GM10847 (cell line): ENCODE results near the gene ATP13A4.

Experiments used
- POLR2A ChIP-seq: IDR thresholded peaks from 2 replicates; pipeline ENCODE4 v1.6.1; 2011; ENCODE audit not compliant: insufficient read length; ENCODE audit errors: extremely low read depth

Gene ATP13A4

GRCh38 chr3:193530231-193531165, 24.2 kb downstream of the ATP13A4 start:
- no peak for TF ChIP-seq POLR2A

- TF ChIP-seq POLR2A = no peak
These were observed 32.2 kb downstream of the ATP13A4 start for GRCh38 chr3:193522473-193522872.

GRCh38 chr3:193520738-193521137, 34.0 kb downstream of the ATP13A4 start:
- TF ChIP-seq POLR2A = no peak

- TF ChIP-seq POLR2A = no peak
These were observed 38.7 kb downstream of the ATP13A4 start for GRCh38 chr3:193515966-193516365.

- TF ChIP-seq POLR2A = no peak
These were observed 44.5 kb downstream of the ATP13A4 start for GRCh38 chr3:193510154-193510553.

- no peak for TF ChIP-seq POLR2A
These were observed 45.4 kb downstream of the ATP13A4 start for GRCh38 chr3:193509103-193509965.

GRCh38 chr3:193508108-193508507, 46.6 kb downstream of the ATP13A4 start:
- no peak for TF ChIP-seq POLR2A

- TF ChIP-seq POLR2A = no peak
These were observed 47.1 kb downstream of the ATP13A4 start for GRCh38 chr3:193507566-193507965.

GRCh38 chr3:193506921-193507320, 47.8 kb downstream of the ATP13A4 start:
- no peak for TF ChIP-seq POLR2A

- TF ChIP-seq POLR2A = no peak
These were observed 51.8 kb downstream of the ATP13A4 start for GRCh38 chr3:193502871-193503270.

GRCh38 chr3:193499801-193500485, 54.8 kb downstream of the ATP13A4 start:
- TF ChIP-seq POLR2A = no peak

GRCh38 chr3:193499136-193499770, 55.4 kb downstream of the ATP13A4 start:
- no peak for TF ChIP-seq POLR2A

- no peak for TF ChIP-seq POLR2A
These were observed 56.5 kb downstream of the ATP13A4 start for GRCh38 chr3:193498215-193498614.

GRCh38 chr3:193496658-193497057, 58.0 kb downstream of the ATP13A4 start:
- TF ChIP-seq POLR2A = no peak

- no peak for TF ChIP-seq POLR2A
These were observed 63.7 kb downstream of the ATP13A4 start for GRCh38 chr3:193491026-193491425.

- TF ChIP-seq POLR2A = no peak
These were observed 64.1 kb downstream of the ATP13A4 start for GRCh38 chr3:193490580-193490979.
